Heart right ventricle (tissue), 16 donors: ENCODE data around the gene BDKRB1. TPM values are rescaled to one million over a fixed set of nuclear protein-coding genes. Genes with fewer than 3 reads are reported as not detected.
A peak's percentile ranks its signal among the peaks of the same experiment; 100 is the strongest.

Source experiments
- ATAC-seq, 8 donors: fragments of 200-7000 bp; cut with Tn5 transposase; one replicate each; pipeline ENCODE4 v1.9.1; 2020; ENCODE audit warnings: mild to moderate bottlenecking in 8 of 8, moderate library complexity in 8 of 8, moderate number of reproducible peaks in 1 of 8
- DNase-seq, 2 donors: peaks; one replicate each; pipeline ENCODE4 v3.0.0-alpha.2; 2020
- H3K27ac ChIP-seq, 10 donors: fragments of 200-600 bp; sonication (generic) in 2 of 10; one replicate each; pipeline versions ENCODE4 v1.5.0 to v1.8.0; 2020 to 2022; ENCODE audit warnings: mild to moderate bottlenecking in 3 of 10
- H3K27me3 ChIP-seq, 7 donors: fragments of 200-600 bp; one replicate each; pipeline ENCODE4 v1.8.0; 2021 to 2022; ENCODE audit warnings: mild to moderate bottlenecking in 2 of 7
- H3K36me3 ChIP-seq, 9 donors: fragments of 200-600 bp; sonication (generic) in 1 of 9; one replicate each; pipeline versions ENCODE4 v1.5.0 to v1.8.0; 2020 to 2022; ENCODE audit warnings: mild to moderate bottlenecking in 2 of 9
- H3K4me1 ChIP-seq, 9 donors: fragments of 200-600 bp; sonication (generic) in 1 of 9; one replicate each; pipeline versions ENCODE4 v1.5.0 to v1.8.0; 2020 to 2022; ENCODE audit warnings: mild to moderate bottlenecking in 4 of 9
- H3K4me3 ChIP-seq, 10 donors: fragments of 200-600 bp; sonication (generic) in 2 of 10; one replicate each; pipeline versions ENCODE4 v1.5.0 to v1.8.0; 2020 to 2022; ENCODE audit warnings: mild to moderate bottlenecking in 7 of 10, moderate library complexity in 2 of 10
- H3K9me3 ChIP-seq, 11 donors: fragments of 200-600 bp in 10 of 11; sonication (generic) in 2 of 11; one replicate each; pipeline versions ENCODE4 v1.5.0 to v1.8.0; 2013 to 2022; ENCODE audit warnings: mild to moderate bottlenecking in 2 of 11, control low read depth in 1 of 11, moderate library complexity in 1 of 11
- WGBS, 2 donors: extraction: QIAGEN DNeasy Blood & Tissue Kit; methylation state at CpG; one replicate each; pipeline ENCODE4 v1.1.7; 2013; ENCODE audit warnings: inconsistent platforms in 1 of 2; 5-methylcytosine and 5-hydroxymethylcytosine counted together
- intact Hi-C, 10 donors: fragments of 100-400 bp; cut with DNase I; formaldehyde crosslinking; loops; one replicate each; pipeline versions ENCODE4 v1.11.1 to v1.14.2; 2022
- polyA plus RNA-seq, 2 donors: library from polyadenylated mRNA; stranded (reverse); fragments of 200-250 nt; gene quantifications; one replicate each; pipeline ENCODE4 v1.2.3, GENCODE V29; 2013
- total RNA-seq, 10 donors: library from RNA; stranded (reverse); fragmentation: NEBNext Ultra II Directional in 3 of 10; extraction: Animal tissue kit (Norgen Biotek cat#: 25700) in 3 of 10; gene quantifications; one replicate each; pipeline versions ENCODE4 v1.2.1 to v1.2.4, GENCODE V29; 2021 to 2023
- TF ChIP-seq, protein P1 (sequence below), 9 donors: fragments of 200-600 bp; sonication (generic) in 2 of 9; IDR thresholded peaks; one replicate each; pipeline versions ENCODE4 v1.5.0 to v1.8.0; 2021 to 2022; ENCODE audit warnings: antibody characterized with exemption in 9 of 9, mild to moderate bottlenecking in 5 of 9, moderate library complexity in 1 of 9
- donor health status: Arrhythmogenic right ventricular cardiomyopathy.
- donor health status: ischemic (EF 13 %, LVEDD 7.1; RV severe dilation, severe dysfunction).
- donor health status: healthy with polysubstance abuse.
- donor health status: DM: no; HTN: yes; CAD: no.
- donor health status: DM: no; HTN: no; CAD: no.
- donor health status: ischemic (EF 25% LVEDD 6.9; RV normal size, moderate dysfunction).
- donor health status: ischemic (EF 25% LVEDD 5.7; RV mildly dilated, moderate dysfunction).
- donor health status: healthy.
- donor health status: DM: yes; HTN: yes; CAD: no.
- donor health status: Ischemic cardiomyopathy.
- donor health status: ischemic (EF 35%, LVEDD 5.7; RV mildly dilated, moderate dysfunction).
- donor health status: nonischemic (EF 11% LVEDD 7.7; RV severe dilation, severe dysfunction).
- donor health status: DM: yes; HTN: yes; CAD: no.
- donor health status: PGD.
- donor health status: ischemic (EF 29% LVEDD 5.4; RV normal size, mild dysfunction).
- donor health status: nonischemic (EF 23%, LVEDD 6.1; RV moderate dilation, normal function).

BDKRB1 gene
- total and polyA plus RNA-seq, 12 donors = 0.09 to 0.66 (median 0.39) TPM; not detected in 9

DNA sequence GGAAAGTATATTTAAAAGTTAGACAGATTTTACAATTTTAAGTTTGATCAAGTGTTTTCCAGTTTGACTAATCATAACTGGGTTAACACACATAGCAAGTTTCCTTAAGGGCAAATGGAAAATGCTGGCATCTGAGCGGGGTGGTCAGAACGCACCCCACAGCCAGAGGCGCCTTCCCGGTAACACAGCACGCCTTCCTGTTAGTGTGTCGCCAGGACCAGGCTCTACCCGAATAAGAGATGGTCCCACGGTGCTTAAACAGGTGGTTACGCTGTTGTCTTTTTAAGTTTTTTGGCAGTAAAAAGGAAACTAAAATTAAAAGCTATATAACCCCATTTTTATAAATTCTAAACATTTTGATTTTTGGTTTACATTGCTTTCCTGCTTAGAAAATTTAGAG, 28.0 kb downstream of the BDKRB1 start:
- Histone ChIP-seq H3K4me1 (peaks cover 0 to 11% (median 0%) of the 10 kb centered on the region in 9 donors), H3K9me3 (no peaks in the 10 kb centered on the region), H3K36me3 (peaks cover 0 to 79% (median 0%) of the 10 kb centered on the region in 9 donors), H3K27me3 (no peaks in the 10 kb centered on the region), H3K27ac (no peak overlapping the region), H3K4me3 (no peak overlapping the region)
- DNase-seq (no peak), ATAC-seq (no peak)
- TF ChIP-seq, protein P1, sequence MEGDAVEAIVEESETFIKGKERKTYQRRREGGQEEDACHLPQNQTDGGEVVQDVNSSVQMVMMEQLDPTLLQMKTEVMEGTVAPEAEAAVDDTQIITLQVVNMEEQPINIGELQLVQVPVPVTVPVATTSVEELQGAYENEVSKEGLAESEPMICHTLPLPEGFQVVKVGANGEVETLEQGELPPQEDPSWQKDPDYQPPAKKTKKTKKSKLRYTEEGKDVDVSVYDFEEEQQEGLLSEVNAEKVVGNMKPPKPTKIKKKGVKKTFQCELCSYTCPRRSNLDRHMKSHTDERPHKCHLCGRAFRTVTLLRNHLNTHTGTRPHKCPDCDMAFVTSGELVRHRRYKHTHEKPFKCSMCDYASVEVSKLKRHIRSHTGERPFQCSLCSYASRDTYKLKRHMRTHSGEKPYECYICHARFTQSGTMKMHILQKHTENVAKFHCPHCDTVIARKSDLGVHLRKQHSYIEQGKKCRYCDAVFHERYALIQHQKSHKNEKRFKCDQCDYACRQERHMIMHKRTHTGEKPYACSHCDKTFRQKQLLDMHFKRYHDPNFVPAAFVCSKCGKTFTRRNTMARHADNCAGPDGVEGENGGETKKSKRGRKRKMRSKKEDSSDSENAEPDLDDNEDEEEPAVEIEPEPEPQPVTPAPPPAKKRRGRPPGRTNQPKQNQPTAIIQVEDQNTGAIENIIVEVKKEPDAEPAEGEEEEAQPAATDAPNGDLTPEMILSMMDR (IDR thresholded peaks at IDR 0.05) = no peak
- WGBS, 2 donors = 92 to 96% methylated on average over 9 of the region's 9 CpGs
- intact Hi-C loops = no loop called here

DNA sequence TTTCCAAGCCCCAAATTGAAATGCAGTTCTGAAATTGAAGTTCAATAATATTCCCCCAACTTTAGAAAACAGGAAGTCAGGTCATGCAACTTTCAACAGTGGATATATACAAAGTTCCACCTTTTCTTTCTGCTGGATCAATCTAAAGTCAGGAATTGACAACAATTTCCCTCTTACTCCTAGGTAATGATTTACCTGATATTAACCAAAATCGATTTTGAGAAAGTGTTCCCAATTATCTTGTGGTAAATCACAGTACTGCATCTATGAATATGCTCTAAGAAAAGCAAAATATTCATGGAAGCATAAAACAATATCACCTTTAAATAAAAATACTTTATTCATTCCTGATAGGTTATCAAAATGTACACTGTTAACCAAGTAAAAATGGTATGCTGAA, 28.4 kb downstream of the BDKRB1 start:
- H3K27ac ChIP-seq = no peak overlapping the region
- 88 to 89% methylated on average over 1 of the region's 1 CpG for WGBS, 2 donors
- no peak for ATAC-seq
- H3K9me3 ChIP-seq = no peaks in the 10 kb centered on the region
- peaks cover 0 to 83% (median 2%) of the 10 kb centered on the region in 9 donors for H3K36me3 ChIP-seq
- TF ChIP-seq, protein P1 (IDR thresholded peaks at IDR 0.05) = no peak
- no peak overlapping the region for H3K4me3 ChIP-seq
- H3K27me3 ChIP-seq = no peaks in the 10 kb centered on the region
- intact Hi-C loops = no loop called here
- DNase-seq = no peak
- H3K4me1 ChIP-seq = peaks cover 0 to 11% (median 0%) of the 10 kb centered on the region in 9 donors

DNA sequence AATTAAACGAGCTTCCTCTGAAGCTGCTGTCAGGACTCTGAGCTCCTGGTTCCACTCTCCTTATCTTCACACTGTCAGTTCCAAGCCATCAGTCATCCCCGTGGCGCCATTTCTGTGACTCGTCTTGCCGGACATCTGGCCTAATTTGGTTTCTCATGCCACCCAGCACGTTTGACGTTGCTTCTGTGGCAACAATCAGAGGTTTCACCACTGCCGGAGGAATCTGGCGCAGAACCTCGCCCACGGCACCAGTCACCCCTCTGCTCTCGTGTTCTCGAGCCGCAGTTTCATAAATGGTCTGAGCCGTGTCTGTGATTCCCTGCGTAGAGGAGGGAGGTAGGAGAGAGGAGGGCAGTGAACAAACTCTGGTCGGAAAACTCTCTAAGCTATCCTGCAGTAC, 29.7 kb downstream of the BDKRB1 start:
- no peaks in the 10 kb centered on the region for H3K9me3 ChIP-seq
- peaks cover 0 to 90% (median 15%) of the 10 kb centered on the region in 9 donors for H3K36me3 ChIP-seq
- 41 to 61% methylated on average over 17 of the region's 17 CpGs for WGBS, 2 donors
- ATAC-seq (peak; percentile 29 to 91 (median 83)), DNase-seq (peak; percentile 27 to 30)
- TF ChIP-seq, protein P1 (IDR thresholded peaks at IDR 0.05) = no peak
- H3K27me3 ChIP-seq = no peaks in the 10 kb centered on the region
- H3K27ac ChIP-seq = peak overlapping the region in 7 of 10 donors; percentile 3 to 54 (median 41)
- intact Hi-C loops = no loop called here
- peaks cover 0 to 11% (median 0%) of the 10 kb centered on the region in 9 donors for H3K4me1 ChIP-seq
- H3K4me3 ChIP-seq = no peak overlapping the region

DNA sequence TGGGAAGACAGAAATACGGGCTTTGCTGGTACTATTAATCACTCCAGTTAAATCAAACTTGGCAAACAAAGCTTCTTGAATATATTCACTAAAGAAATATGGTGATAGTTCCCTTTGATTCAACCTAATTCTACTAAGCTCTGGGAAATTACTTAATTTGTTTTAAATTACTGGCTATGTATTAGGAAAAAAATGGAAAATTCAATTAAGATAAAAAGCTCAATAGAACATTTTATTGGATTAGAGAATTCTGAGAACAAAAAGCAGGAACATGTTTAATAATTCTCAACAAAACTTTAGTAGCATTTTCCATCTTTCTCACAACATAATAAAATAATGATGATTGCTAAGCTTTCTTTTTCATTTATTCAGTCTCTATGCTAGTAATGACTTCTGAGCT, 30.2 kb downstream of the BDKRB1 start:
- no peak overlapping the region for H3K4me3 ChIP-seq
- H3K27me3 ChIP-seq = no peaks in the 10 kb centered on the region
- no peak for ATAC-seq
- TF ChIP-seq, protein P1 (IDR thresholded peaks at IDR 0.05) = no peak
- no peak for DNase-seq
- H3K4me1 ChIP-seq = peaks cover 0 to 11% (median 0%) of the 10 kb centered on the region in 9 donors
- H3K36me3 ChIP-seq = peaks cover 0 to 96% (median 15%) of the 10 kb centered on the region in 9 donors
- H3K27ac ChIP-seq = peak overlapping the region in 5 of 10 donors; percentile 3 to 54 (median 41)
- H3K9me3 ChIP-seq = no peaks in the 10 kb centered on the region
- 94 to 98% methylated on average over 1 of the region's 1 CpG for WGBS, 2 donors
- intact Hi-C loops = no loop called here
